T-helper 2 cell (primary cell): ENCODE results near the gene BCL6B.
"Not testable (repeated sequence)": the region's sequence is repeated elsewhere in the genome, so short reads cannot be mapped to it uniquely, and the experiment has no call there.

Experiments
- DNase-seq, 5 experiments: peaks; one replicate each; pipeline versions ENCODE4 v3.0.0 to v3.0.0-alpha.2; 2012 to 2022

BCL6B gene

GRCh38 chr17:7029659-7030058, 6.8 kb downstream of the BCL6B start:
- peak in 2 of 5 experiments; percentile 37 to 82 for DNase-seq

DNA sequence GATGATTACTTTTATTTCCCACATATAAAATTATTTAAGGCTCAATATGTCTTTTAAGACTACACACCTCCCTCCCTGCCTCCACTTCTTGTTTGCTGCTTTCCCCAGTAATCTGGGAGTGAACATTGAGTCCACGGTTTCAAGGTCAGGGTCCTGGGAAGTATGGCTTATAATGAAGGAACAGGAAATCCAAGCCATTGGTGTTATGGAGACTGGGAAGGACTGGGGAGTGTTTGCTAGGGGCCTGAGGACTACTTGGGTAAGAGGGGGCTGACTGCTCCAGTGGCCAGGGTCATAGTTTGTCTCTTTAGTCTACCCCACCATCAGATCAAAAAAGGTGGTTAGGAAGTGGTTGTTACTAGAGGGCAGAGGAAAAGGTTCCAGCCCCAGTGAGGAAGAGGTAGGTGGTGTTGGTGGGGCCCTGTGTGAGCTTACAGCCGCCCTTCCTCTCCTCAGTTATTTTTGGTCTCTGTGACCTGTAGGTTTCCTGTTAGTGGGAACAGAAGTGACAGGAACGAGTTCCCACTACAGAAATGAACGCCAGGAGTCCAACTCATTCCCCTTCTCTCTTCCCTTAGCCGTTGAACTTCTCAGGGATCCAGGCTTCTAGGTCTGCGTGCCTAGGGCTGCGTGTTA, 12.2 kb downstream of the BCL6B start:
- DNase-seq = peak in 2 of 5 experiments; percentile 67 to 88

GRCh38 chr17:7035591-7036368, 12.9 kb downstream of the BCL6B start, which contains the start of gene SLC16A13:
SLC16A13 (plus strand) TSS chr17:7036015; CDS start chr17:7036383, 368 bp downstream.
- DNase-seq = peak; percentile 95 to 99 (median 98)

DNA sequence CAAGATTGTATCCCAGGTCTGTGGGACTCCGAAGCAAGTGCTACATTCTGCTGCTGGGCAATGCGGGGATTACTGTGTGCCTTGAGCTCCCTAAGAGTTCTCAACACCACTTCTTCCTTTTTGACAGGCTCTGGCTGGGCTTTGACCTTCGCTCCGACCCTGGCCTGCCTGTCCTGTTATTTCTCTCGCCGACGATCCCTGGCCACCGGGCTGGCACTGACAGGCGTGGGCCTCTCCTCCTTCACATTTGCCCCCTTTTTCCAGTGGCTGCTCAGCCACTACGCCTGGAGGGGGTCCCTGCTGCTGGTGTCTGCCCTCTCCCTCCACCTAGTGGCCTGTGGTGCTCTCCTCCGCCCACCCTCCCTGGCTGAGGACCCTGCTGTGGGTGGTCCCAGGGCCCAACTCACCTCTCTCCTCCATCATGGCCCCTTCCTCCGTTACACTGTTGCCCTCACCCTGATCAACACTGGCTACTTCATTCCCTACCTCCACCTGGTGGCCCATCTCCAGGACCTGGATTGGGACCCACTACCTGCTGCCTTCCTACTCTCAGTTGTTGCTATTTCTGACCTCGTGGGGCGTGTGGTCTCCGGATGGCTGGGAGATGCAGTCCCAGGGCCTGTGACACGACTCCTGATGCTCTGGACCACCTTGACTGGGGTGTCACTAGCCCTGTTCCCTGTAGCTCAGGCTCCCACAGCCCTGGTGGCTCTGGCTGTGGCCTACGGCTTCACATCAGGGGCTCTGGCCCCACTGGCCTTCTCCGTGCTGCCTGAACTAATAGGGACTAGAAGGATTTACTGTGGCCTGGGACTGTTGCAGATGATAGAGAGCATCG, 15.4 kb downstream of the BCL6B start:
- no peak for DNase-seq

DNA sequence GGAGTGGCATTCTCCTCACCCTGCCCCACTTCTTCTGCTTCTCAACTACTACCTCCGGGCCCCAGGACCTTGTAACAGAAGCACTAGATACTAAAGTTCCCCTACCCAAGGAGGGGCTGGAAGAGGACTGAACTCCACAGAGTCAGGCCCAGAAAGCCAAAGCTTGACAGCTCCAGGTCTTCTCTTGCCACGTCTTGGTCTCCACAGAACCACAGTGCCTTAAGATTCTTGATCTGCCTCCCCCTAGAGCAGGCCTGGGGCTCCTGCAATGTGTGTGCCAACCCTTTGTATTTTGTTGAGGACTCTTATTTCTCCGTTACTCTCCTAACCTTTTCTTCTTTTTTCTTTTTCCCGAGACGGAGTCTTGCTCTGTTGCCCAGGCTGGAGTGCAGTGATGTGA, 17.0 kb downstream of the BCL6B start:
- peak in 1 of 5 experiments; percentile 29 for DNase-seq

- peak in 1 of 5 experiments; percentile 33 for DNase-seq
Observed at GRCh38 chr17:7041607-7042500, 19.0 kb downstream of the BCL6B start.

DNA sequence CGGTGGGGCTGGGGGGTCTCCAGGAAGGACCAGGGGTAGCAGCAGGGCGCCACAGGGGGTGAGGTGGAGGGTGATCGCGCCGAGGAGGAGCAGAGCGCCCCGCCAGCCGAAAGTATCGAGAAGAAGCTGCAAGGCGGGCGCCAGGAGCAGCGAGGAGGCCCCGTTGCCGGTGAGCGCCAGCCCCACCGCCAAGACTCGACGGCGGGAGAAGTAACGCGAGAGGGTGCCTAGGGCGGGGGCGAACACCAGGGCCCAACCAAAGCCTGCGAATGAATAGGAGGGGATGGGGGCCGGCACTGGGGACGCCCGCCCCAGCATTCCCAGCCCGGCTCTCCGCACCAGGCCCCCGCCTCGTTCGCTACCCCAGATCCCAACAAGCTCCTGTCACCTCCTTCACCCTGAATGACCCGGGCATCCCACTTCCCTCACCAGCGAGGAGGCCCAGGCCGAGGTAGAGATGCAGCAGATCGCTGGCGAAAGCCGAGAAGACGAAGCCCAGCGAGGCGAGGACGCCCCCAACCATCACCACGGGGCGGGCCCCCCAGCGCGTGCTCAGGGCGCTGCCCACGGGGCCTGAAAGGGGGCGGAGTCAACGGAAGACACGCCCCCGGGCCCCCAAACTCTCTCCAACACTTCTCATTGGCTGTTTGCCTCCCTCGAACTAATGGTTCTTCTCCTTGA, 19.8 kb downstream of the BCL6B start:
- DNase-seq = peak in 3 of 5 experiments; percentile 33 to 69 (median 48)

DNA sequence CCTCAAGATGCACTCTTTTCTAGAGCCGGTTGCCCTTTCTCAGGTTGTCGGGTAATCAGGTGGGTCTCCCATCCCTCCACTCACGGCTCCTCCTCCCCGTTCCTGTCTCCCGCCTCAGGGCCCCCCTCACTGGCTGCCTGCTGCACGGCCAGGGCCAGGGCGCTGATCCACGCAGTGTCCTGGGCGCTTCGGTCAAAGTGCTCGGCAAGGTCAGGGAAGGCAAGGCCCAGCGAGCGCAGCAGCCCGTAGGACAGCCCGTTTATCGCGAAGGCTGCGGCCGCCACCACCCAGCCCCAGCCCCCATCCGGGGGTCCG, 20.3 kb downstream of the BCL6B start:
- no peak for DNase-seq

- peak in 3 of 5 experiments; percentile 6 to 38 (median 12) for DNase-seq
Observed at GRCh38 chr17:7043497-7044198, 20.8 kb downstream of the BCL6B start, which contains the start of gene SLC16A11. SLC16A11 (minus strand) TSS chr17:7044092; CDS start chr17:7043513, 579 bp downstream.

- peak in 2 of 5 experiments; percentile 44 to 83 for DNase-seq
Observed at GRCh38 chr17:7045492-7046126, 22.8 kb downstream of the BCL6B start.

DNA sequence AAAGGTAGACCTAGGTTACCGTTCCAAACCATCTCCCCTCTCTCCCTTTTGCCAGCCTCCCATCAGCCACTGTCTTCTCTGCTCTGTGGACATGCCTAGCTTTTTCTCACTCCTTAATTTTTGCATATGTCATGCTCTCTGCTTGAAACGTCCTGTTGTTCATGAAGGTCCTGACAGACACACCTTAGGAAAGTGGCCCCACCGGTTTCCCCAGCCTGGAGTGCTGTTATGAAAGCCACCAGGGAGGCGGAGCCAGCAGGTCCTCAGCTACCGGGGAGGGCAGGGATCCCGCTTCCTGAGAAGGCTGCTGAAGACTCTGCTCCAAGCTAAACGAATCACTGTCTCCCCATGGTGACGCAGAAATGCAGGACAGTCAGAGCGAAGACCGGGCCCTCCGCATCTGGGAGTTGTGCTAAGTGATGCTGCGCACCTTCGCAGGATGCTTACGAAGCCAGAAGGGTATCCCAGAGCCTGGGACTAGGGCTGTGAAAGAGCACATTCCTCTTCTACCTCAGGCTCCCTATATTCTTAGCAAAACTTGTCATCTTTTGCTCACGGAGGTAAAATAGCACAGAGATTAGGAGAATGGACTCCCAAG, 23.4 kb downstream of the BCL6B start:
- peak in 4 of 5 experiments; percentile 14 to 41 (median 30) for DNase-seq

DNA sequence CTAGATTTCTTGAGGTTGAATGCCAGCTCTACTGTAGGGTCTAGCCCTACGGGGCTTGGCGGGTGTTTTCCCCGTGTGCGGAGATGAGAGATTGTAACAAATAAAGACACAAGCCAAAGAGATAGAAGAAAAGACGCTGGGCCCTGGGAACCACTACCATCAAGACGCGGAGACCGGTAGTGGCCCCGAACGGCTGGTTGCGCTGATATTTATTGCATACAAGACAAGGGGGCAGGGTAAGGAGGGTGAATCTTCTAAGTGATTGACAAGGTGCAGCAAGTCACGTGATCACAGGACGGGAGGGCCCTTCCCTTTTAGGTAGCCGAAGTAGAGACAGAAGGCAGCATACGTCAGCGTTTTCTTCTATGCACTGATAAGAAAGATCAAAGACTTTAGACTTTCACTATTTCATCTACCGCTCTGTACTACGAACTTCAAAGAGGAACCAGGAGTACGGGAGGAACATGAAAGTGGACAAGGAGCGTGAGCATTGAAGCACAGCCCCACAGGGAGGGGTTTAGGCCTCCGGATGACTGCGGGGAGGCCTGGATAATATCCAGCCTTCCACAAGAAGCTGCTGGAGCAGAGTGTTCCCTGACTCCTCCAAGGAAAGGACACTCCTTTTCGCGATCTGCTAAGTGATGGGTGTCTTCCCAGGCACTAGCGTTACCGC, 24.0 kb downstream of the BCL6B start:
- peak; percentile 36 to 96 (median 74) for DNase-seq

GRCh38 chr17:7047566-7047965, 24.7 kb downstream of the BCL6B start:
- DNase-seq = peak in 1 of 5 experiments; percentile 80

- no peak for DNase-seq
Observed at GRCh38 chr17:7048968-7049367, 26.1 kb downstream of the BCL6B start.

DNA sequence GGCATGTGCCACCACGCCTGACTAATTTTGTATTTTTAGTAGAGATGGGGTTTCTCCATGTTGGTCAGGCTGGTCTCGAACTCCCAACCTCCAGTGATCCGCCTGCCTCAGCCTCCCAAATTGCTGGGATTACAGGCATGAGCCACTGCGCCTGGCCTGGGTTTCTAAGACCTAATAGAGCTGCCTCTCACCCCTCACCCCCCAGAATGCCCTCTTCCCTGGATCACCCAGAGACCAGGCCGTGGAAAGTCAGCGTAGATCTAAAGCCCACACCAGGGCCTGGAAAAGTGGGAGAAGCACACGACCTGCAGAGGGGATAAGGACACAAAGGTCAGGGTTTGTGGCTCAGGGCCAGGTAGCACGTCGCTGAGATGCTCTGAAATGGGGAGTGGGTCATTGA, 27.7 kb downstream of the BCL6B start:
- not testable (repeated sequence) for DNase-seq

- DNase-seq = no peak
Observed at GRCh38 chr17:7056386-7056785, 33.5 kb downstream of the BCL6B start.

DNA sequence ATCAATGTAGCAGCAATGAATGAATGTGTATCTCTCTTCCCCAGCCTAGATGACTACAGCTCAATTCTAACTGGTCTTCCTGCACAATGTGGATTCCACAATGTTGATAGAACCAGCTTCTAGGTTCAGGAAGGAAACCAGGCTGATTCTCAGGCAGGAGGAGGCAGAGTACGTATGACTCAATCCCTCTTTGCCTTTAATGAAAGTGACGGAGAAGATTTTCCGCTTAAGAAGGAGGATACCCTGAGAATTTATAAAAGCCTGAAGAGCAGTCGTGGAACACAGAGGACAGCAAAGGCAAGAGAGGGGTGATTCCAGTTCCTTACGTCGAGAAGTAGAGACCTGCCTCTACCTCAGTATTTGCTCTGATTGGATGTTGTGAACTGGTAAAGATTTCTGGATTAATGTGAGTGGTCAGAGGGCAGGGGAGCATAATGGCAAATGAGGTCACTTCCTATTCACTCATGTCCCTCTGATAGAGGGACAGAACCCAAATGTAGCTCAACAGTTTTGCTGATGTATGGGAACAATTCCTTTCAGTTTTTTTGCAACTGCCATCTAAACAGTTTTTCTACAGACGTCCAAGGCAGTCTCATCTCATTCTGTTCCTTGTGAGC, 36.1 kb downstream of the BCL6B start:
- no peak for DNase-seq

DNA sequence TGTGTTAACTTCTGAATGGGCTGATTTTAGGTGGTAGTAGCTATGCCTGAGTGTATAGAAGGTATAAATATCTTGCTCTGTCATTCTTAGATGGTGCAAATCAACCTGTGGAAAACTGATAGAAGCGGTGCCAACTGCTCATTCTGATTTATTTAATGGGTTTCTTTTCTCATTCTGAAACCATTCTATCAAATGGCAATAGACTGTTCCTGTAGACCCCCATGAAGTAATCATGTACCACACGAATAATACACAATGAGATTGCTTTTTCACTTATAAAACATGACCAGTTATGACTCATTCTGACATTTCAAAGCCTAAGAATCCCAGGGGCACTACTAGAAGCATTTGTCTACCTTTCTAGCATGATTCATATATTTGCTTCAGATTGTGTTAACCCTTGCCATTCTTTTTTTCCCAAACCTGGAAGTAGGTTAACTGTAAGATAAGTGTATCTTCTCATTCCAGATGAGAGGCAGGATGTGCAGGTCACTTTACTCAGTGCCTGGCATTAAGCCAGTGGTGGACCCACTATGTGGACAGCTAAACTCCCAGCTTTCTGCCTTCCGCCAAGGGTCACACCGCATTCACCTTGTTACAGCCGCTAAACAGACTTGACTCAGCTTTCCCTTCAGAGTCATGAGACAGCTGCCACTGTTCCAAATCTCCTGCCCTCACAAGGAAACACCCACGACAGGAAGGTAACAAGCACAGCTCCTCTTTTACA, 37.5 kb downstream of the BCL6B start:
- DNase-seq = no peak
